HG02884 (cell line): Measurements from ENCODE around the gene NUFIP2.
"Not testable (repeated sequence)": the region's sequence is repeated elsewhere in the genome, so short reads cannot be mapped to it uniquely, and the experiment has no call there.

Experiments
- ATAC-seq: cut with Tn5 transposase; IDR thresholded peaks from one replicate; pipeline ENCODE4 v1.9.1; 2021; ENCODE audit warnings: mild to moderate bottlenecking, moderate library complexity; ENCODE audit not compliant: unreplicated experiment

NUFIP2 gene

DNA sequence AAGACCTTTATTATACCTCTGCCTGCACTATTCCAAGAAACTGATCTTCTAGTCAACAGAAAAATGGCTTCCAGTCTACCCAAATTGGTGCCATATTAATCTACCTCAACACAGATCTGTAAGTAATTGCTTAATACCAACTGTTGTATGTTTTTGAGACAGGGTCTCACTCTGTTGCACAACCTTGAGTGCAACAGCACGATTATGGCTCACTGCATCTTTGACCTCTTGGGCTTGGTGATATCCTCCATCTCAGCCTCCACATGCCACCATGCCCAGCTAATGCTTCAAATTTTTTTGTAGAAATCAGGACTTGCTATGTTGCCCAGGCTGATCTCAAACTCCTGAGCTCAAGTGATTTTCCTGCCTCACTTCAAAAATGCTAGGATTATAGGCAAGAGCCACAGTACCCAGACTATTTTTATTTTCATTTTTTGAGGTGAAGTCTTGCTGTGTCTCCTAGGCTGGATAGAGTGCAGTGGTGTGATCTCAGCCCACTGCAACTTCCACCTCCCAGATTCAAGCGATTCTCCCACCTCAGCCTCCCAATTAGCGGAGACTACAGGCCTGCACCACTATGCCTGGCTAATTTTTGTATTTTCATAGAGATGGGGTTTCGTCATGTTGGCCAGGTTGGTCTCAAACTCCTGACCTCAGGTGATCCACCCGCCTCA lies 14.4 kb downstream of the NUFIP2 start:
- no peak for ATAC-seq

DNA sequence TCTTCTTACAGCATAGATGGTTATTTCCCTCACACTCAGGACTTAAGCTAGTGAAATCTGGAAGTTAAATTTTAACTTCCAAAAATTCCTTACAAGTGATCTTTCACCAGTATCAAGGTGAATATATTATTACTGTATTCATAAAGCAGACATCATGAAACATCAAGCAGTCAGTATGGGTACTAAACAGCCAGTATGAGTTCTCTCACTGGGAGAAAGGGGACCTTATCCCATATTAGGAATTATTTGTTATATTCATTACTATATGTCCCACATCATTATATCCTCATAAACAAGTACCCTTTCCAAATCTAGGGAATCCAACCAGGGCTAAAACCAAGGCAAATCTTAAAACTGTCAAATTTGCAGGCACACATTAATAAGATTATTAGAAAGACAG lies 15.3 kb downstream of the NUFIP2 start:
- ATAC-seq: no peak

DNA sequence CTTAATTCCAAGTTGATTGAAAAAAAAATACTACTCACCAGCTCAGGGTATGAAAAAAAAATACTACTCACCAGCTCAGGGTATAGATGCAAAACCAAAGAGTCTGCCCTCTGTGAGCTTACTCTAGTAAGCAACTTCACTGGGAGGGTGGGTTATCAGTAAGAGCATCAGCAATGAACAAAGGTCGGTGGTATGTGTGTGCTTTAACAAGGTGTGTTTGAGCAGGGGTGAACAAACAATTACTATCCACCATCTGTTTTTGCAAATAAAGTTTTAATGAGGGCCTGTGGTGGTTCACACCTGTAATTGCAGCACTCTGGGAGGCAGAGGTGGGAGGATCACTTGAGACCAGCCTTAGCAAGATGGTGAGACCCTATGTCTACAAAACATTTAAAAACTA lies 20.0 kb downstream of the NUFIP2 start:
- ATAC-seq: no peak

DNA sequence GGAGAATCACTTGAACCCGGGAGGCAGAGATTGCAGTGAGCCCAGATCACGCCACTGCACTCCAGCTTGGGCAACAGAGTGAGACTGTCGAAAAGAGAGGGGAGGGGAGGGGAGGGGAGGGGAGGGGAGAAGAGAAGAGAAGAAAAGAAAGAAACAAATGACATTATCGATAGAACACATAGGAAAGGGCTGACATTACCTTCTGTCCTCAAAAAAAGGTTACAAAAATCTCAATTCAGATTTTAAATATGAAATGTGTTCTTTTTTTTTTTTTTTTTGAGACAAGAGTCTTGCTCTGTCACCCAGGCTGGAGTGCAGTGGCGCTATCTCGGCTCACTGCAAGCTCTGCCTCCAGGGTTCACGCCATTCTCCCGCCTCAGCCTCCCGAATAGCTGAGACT lies 22.0 kb downstream of the NUFIP2 start:
- not testable (repeated sequence) for ATAC-seq

DNA sequence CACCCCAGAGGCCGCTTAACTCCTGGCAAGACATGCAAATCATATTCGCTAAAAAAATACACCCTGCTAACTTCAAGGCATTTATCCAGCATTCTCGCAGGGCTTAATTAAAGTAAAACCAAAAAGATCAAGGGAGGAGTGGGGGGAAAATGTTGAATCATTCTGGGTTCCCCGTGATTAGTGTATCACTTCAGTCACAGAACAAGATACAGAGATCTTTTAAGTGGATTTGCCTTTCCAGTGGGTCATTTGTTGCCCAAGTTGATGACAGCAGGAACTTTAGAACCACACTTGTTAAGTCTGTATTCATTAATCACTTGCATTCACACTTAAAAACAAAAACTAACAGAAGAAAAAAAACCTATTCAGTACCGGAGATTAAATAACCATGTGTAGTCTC lies 30.0 kb downstream of the NUFIP2 start:
- ATAC-seq: no peak

DNA sequence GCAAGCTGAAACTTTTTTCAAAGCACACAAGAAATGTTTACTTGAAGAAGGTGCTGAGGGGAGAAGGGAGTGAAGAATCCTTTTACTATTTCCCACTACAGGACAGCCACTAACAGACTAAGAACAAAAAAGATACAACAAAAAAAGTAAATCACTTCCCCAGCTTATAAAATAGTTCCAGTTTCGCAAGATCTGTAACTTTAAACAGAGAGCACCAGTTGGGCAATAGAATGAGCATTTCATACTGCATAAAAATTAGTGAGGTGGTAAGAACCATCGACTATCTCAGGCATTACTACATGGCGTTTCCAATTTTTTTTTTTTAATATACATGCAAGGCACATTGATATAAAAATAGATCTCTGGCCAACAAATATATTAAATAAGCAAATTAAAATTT lies 36.2 kb downstream of the NUFIP2 start:
- ATAC-seq: no peak

DNA sequence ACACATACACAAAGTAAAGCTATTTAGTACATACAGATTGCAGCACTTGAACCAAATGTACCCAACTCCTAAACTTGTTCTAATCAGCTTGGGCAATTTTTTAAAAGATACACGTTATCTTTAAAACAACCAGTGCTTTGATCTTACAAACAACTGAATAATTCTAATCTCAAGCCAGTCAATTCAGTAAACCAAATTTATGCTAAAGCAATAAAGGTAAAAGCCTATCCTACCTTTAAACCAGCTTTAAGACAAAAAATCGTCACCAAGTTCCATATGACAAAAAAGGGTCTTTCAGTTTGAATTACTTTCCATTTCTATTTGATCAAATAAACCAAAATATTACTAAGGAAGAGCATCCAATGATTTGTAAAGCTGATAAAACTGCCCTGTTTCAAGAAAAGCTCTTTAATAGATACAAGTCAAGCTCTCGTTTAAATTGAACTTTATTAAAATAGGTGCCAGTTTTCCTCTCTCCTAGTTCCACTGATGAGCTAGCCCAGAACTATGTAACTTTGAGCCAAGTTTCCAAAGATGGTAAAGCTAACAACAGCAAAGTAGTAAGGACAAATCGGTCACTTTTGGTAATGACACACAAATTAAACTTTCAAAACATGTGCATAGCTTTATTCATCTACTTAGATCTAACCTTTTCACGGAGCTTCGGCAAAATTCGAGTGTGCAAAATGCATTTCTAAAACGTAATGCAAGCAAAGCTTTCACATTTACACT lies 37.0 kb downstream of the NUFIP2 start:
- no peak for ATAC-seq

DNA sequence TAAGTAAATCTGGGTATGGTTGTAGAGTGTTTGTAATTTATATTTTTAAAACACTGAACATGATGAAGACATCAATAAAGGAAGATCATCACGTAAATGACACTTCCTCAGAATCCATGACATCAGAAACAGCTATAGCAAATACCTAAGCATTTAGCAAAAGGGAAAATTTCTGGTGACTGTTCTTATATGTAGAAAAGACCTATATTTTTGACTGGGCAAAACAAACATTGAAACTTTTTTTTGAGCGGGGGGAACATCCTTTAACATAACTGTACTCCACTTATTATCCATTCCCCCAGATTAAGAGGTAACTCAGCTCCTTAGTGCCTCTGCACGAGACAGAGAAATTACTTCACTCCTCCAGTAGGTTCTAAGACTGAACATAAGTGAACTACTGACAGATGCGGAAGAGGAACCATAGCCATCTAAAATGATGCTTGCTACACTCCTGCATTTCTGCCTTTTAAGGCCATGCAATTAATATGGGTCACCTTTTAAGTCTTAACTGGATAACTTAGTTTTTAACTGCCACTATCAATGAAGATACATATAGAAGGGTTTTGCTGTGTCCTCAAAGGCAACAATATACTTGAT lies 37.9 kb downstream of the NUFIP2 start:
- ATAC-seq: no peak

DNA sequence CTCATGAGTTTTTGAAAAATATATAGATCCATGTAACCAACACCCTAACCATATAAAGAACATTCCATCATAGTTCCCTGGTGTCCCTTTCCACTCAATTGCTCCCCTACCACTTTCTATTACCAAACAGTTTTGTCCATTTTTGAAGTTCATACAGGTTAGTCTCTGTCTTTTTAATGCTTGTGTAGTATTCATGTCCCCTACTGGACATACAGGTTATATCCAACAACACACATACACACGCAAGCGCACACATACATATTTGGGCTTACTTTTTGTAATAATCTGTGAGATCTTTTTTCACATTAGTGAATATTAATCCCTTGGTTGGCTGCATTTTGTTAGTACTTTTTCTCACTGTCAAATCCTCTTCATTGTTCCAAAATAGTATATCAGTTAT lies 40.9 kb downstream of the NUFIP2 start:
- no peak for ATAC-seq

DNA sequence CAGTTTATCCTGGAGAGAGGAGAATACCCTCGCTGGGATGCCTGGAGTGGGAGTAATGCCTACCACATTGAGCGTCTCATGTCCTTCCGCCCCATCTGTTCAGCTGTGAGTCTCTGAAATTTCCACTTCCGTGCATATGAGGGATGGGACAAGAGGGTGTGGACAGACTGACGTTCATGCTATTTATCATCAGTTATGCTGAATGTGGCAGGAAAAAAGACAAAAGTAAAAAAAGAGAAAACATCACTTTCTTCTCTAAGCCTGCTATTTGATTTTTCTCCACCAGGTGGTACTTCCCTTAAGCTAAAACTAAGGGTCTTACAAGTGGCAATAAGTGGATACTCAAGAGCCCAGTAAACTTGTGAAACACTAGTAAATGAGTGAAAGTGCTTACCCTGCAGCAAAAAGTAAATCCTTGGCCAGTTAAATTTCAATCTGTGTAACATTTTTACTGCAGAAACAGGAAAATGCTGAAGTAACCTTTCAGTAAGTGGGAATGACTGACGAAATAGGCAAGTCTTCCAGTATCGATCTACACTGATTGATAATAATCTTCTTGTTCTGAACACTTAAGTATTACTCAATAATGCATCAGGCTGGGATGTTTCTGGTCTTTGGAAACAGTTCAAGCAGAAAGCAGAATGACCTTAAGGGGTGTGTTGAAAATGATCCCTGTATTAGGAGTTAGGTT lies 41.7 kb downstream of the NUFIP2 start:
- ATAC-seq: no peak

DNA sequence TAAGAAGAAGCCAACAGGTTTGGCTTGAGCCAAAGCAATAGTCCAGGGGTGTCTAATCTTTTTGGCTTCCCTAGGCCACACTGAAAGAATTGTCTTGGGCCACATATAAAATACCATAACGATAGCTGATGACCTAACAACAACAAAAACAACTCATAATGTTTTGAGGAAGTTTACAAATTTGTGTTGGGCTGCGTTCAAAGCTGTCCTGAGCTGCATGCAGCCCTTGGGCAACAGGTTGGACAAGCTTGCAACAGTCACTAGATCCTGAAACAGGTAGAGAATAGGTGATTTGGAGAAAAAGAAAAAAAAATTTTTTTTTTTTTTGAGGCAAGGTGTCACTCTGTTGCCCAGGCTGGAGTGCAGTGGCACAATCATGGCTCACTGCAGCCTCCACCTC lies 42.8 kb downstream of the NUFIP2 start:
- no peak for ATAC-seq

DNA sequence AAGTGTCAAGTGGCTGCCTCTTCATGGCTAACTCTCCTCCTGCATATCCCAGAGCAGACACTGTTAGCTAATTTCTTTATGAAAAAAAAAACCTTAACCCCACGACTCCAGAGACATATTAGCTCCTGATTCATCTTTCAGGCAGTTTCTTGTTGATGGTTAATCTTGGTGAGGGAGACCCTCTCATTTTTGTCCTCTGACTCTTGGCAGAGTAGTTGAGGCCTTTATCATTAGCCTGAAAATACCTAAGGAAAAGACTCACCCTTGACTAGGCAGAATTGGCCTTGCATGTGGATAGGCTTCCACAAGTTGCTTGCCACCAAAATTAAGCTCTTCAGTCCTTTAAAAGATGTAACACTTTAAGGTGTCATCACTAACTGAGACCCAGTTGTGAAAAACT lies 43.3 kb downstream of the NUFIP2 start:
- ATAC-seq: no peak

DNA sequence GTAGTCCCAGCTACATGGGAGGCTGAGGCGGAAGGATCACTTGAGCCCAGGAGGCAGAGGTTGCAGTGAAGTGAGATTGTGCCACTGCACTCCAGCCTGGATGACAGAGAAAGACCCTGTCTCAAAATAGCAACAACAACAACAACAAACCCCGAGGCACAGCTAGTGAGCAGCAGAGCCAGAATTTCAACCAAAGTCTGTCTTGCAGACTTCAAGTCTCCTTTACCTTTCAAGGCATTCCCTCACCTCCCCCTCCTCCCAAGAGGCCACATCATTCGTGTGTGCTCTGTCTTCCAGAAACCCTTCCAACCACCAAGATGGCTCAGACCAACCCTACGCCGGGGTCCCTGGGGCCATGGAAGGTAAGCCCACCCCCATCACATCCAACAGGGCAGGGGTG lies 45.1 kb downstream of the NUFIP2 start:
- ATAC-seq: no peak

DNA sequence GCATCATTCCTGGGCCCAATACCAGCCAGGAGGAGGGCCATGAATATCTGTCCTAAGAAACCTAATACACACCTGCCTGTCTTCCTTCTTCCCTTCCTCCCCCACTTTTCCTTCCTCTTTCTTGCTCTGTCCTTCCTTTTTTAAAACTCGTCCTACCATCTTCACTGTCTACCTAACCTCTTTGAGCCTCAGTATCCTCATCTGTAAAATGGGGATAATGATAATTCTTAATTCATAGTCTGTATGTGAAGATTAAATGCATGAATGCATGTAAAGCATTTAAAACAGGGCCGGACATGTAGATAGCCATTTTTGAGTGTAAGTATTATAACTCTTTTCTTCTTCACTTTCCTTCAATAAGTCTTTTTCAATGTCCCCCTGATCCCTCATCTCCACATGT lies 46.7 kb downstream of the NUFIP2 start:
- ATAC-seq: no peak

DNA sequence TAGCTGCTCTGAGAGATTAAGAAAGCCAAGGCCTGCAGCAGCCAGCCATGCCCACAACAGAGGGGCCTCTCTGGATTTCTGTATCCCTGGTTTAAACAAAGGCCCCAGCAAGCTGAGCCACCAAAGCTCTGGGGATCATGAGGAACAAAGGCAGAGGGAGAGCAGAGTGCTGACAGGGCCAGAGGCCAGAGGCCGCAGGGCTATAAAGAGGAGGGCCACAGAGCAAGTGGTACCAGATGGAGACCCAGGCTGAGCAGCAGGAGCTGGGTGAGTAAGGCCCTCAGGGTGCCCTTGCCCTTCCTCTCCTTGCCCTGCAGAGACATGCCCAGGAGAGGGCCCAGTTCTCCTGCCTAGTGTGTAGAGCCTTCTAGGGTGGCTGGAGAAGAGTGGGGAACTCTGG lies 47.3 kb downstream of the NUFIP2 start, which contains the start of gene CRYBA1:
Gene CRYBA1 (plus strand): TSS at position 232 of the 400 bp plus-strand sequence. CDS start 5 bp downstream, at position 237.
- ATAC-seq: no peak

DNA sequence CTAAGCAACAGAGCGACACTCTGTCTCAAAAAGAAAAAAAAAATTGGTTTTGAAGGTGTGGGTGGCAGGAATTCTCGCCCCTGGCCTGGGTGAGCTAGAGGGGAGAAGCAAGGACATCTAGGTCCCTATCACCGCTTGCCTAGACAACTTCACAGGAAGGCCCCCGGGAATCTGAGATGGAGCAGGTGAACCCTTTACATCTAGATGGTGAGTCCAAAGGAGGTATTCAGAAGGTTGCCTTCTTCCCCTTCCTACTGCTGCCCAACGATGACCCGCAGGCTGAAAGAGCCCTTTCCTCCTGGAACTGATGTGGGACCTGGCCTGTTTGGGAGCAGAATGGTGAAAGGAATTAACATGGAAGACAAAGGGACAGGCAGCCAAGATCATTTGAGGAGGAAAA lies 48.5 kb downstream of the NUFIP2 start:
- no peak for ATAC-seq

DNA sequence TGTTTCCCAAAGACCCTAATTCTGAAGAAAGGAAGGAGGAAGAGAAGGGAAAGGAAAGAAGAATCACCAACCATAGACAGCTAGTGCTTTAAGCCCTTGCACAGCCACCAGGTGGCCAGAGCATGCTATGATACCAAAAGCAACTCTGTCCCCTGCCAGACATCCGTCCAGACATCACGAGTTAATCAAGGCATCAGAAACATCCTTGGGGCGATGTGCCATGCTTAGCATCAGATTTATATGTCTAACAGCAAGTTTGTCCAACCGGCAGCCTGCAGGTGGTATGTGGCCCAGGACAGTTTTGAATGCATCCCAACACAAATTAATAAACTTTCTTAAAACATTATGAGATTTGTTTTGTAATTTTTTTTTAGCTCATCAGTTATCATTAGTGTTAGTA lies 50.2 kb downstream of the NUFIP2 start:
- ATAC-seq: no peak

DNA sequence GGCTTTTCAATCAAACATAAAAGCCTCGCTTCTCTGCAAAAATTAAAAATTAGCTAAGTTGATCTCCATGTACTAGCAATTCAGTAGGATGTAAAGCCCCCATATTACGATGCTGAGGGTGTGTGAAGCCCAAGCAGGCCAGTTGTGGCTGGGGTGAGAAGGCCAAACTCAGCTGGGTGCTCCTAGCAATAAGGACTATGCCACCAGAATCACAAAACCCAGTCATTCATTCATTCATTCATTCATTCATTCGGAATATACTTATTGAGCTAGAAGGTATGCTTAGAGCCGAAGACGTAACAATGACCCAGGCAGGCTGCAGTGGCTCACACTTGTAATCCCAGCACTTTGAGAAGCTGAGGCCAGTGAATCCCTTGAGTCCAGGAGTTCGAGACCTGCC lies 51.2 kb downstream of the NUFIP2 start:
- ATAC-seq: no peak

DNA sequence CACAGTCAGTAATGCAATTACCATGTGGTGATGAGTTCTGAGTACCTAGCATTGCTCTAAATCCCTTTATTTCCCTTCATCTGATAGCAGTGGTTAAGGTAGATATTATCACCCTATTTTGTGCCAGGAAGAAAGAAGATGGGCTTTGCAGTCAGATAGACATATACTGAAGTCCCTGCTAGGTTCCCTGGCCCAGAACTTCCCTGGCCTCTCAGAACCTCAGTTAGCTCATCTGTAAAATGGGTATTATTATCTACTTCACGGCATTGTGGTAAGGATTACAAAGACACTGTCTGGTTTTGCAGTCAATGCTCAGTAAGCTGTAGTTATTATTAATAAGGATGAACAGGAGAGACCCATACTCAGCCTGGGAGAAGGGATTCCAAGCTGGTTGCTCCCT lies 51.9 kb downstream of the NUFIP2 start:
- ATAC-seq: no peak

DNA sequence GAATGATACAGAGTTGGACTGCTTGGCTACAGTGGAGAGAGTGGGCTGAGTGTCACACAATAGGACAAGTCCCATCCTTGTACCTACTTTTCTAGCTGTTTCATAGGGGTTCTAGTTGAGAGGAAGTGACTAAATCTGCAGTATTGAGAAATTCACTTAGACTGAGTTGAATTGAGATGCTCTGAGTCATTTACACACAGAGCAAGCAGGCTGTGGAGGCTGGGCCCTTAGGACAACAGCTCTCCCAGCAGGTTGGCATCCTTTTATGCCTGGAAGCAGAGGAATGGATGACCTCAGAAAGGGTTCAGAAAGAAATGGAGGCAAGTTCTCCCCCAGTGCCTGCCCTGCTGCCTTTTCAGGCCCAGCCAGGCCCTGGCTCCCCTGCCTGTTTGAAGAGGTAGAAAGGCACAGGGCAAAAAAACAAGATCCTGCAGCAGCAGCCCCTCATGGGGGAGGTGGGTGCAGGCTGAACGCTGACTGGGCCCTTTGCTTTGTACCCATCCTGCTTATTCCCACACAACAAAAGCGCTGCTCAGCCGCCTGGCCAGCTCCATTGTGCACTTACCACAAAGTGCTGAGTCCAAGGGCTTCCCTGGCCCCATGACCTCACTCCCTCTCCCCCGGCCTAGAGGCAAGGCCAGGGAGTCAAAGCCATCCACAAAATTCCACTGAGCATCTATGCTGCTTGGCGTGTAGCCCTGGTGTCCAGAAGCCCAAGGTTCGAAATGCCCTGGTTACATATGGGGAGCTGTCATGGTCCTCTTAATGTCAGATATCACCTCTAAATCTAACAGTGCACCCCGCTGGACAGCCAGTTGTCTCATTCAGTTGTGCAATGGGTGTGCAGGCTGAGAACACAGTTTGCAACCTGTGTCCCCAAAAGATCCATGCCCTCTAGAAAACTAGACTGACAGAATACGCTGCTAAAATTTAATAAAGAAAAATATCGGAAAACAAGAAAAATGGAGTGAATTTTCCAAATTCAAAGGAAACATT lies 52.7 kb downstream of the NUFIP2 start:
- ATAC-seq: no peak
